ENCODE measurements around the gene USP30.

The USP30 gene

DNA sequence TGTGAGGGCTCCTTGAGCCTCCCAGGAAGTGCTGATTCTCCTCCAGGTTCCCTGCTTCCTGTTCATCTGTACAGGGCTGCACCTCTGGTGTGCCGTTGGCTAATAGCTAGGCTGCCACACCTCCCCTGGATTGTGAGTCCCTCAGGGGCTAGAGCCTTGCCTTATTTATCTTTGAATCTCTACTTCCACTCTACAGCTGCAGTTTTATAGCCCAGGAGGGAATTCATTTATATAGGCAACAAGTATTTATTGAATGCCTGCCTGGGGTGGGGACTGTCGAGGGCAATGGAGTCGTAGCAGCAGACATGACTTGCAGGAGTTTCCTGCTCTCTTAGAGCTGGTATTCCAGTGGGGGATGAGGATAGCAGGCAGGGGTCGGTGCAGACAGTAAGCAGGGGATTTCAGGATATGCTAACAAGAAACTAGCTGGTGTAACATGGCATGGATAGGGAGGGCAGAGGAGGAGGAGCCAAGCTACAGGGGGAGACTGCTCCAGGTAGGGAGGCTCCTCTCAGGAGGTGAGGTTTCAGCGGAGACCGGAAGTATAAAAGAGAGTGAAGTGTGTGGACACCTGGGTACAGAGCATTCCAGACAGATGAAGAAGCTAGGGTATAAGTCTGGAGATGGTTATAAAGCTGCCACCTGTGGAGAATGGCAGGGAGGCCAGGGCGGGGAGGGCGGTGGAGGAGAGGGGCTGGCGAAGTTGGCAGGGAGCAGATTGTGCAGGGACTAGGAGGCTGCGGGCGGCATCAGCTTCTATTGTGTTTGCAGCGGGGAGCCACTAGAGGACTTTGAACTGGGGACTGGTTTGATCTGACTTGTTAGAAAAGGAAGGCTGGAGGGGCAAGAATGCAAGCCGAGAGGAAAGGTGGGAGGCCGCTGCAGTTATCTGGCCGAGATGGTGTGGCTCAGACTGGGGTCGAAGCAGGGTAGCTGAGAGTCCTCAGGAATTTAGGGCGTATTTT lies 17.2 kb downstream of the USP30 start:
- ATAC-seq (ENCODE audit: low read depth): no peak
- DNase-seq (ENCODE audit: low spot score): no peak

DNA sequence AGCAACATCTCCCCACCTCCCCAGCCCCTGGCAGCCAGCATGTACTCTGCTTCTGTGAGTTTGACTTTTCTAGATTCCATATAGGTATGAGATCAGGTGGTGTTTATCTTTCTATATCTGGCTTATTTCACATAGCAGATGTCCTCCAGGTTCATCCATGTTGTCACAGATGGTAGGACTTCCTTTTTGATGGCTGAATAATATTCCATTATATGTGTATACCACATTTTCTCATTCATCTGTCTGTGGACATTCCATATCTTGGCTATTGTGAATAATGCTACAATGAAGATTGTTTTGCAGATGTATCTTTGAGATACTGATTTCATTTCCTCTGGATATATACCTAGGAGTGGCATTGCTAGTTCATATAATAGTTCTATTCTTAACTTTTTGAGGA lies 22.5 kb downstream of the USP30 start:
- no peaks in the 10 kb centered on the region for H3K4me1 ChIP-seq (ENCODE audit: insufficient read depth, poor library complexity, severe bottlenecking)
- H3K4me3 ChIP-seq (ENCODE audit: severe bottlenecking): no peak overlapping the region
- no peaks in the 10 kb centered on the region for H3K9me3 ChIP-seq (ENCODE audit: severe bottlenecking)
- ATAC-seq (ENCODE audit: low read depth) (no peak), DNase-seq (ENCODE audit: low spot score) (no peak)
- peaks cover 26% of the 10 kb centered on the region for H3K36me3 ChIP-seq (ENCODE audit: low read depth)
- no peak overlapping the region for H3K27ac ChIP-seq (ENCODE audit: poor library complexity, severe bottlenecking)
- H3K27me3 ChIP-seq (ENCODE audit: insufficient read depth, poor library complexity, severe bottlenecking): no peaks in the 10 kb centered on the region
- TF ChIP-seq, protein P1, sequence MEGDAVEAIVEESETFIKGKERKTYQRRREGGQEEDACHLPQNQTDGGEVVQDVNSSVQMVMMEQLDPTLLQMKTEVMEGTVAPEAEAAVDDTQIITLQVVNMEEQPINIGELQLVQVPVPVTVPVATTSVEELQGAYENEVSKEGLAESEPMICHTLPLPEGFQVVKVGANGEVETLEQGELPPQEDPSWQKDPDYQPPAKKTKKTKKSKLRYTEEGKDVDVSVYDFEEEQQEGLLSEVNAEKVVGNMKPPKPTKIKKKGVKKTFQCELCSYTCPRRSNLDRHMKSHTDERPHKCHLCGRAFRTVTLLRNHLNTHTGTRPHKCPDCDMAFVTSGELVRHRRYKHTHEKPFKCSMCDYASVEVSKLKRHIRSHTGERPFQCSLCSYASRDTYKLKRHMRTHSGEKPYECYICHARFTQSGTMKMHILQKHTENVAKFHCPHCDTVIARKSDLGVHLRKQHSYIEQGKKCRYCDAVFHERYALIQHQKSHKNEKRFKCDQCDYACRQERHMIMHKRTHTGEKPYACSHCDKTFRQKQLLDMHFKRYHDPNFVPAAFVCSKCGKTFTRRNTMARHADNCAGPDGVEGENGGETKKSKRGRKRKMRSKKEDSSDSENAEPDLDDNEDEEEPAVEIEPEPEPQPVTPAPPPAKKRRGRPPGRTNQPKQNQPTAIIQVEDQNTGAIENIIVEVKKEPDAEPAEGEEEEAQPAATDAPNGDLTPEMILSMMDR (IDR thresholded peaks at IDR 0.05; ENCODE audit: poor library complexity, severe bottlenecking): no peak

More for the DNA sequence above, 17.2 kb downstream of the USP30 start:
- Histone ChIP-seq H3K36me3 (ENCODE audit: low read depth) (peaks cover 29% of the 10 kb centered on the region), H3K4me1 (ENCODE audit: insufficient read depth, poor library complexity, severe bottlenecking) (no peaks in the 10 kb centered on the region), H3K27me3 (ENCODE audit: insufficient read depth, poor library complexity, severe bottlenecking) (no peaks in the 10 kb centered on the region), H3K4me3 (ENCODE audit: severe bottlenecking) (no peak overlapping the region), H3K27ac (ENCODE audit: poor library complexity, severe bottlenecking) (no peak overlapping the region), H3K9me3 (ENCODE audit: severe bottlenecking) (no peaks in the 10 kb centered on the region)
- TF ChIP-seq, protein P1 (IDR thresholded peaks at IDR 0.05; ENCODE audit: poor library complexity, severe bottlenecking): no peak

DNA sequence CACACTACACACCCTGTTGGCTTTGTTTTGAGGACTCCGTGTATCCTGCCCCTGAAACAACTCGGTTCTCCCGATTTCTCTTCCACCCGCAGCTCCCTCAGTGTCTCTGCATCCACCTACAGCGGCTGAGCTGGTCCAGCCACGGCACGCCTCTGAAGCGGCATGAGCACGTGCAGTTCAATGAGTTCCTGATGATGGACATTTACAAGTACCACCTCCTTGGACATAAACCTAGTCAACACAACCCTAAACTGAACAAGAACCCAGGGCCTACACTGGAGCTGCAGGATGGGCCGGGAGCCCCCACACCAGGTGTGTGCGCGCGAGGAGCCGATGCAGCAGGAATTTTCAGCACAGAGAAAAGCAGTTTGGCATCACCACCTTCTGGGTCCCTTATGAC lies 30.4 kb downstream of the USP30 start:
- no peak for DNase-seq (ENCODE audit: low spot score)
- ATAC-seq (ENCODE audit: low read depth): no peak
- H3K27ac ChIP-seq (ENCODE audit: poor library complexity, severe bottlenecking): no peak overlapping the region
- H3K9me3 ChIP-seq (ENCODE audit: severe bottlenecking): no peaks in the 10 kb centered on the region
- peaks cover 35% of the 10 kb centered on the region for H3K36me3 ChIP-seq (ENCODE audit: low read depth)
- TF ChIP-seq, protein P1 (IDR thresholded peaks at IDR 0.05; ENCODE audit: poor library complexity, severe bottlenecking): no peak
- H3K27me3 ChIP-seq (ENCODE audit: insufficient read depth, poor library complexity, severe bottlenecking): no peaks in the 10 kb centered on the region
- no peaks in the 10 kb centered on the region for H3K4me1 ChIP-seq (ENCODE audit: insufficient read depth, poor library complexity, severe bottlenecking)
- H3K4me3 ChIP-seq (ENCODE audit: severe bottlenecking): no peak overlapping the region

DNA sequence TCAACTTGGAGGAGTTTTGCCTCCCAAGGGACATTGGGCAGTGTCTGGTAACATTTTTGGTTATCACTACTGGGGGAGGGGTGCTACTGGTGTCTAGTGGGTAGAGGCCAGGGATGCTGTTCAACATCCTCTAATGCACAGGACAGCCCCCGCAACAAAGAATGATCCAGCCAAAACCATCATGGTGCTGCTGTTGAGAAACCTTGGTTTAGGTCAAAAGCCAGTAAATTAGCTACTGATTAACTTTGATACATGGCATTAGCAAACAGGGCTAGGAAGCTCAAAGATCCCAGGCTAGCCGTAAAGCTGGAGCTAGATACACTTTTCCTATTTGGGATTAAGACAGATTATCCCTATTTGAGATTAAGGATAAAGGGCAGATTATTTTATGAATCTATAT lies 32.0 kb downstream of the USP30 start:
- H3K4me1 ChIP-seq (ENCODE audit: insufficient read depth, poor library complexity, severe bottlenecking): peaks cover 2% of the 10 kb centered on the region
- TF ChIP-seq, protein P1 (IDR thresholded peaks at IDR 0.05; ENCODE audit: poor library complexity, severe bottlenecking): no peak
- DNase-seq (ENCODE audit: low spot score) (no peak), ATAC-seq (ENCODE audit: low read depth) (no peak)
- no peak overlapping the region for H3K4me3 ChIP-seq (ENCODE audit: severe bottlenecking)
- peaks cover 51% of the 10 kb centered on the region for H3K36me3 ChIP-seq (ENCODE audit: low read depth)
- H3K27ac ChIP-seq (ENCODE audit: poor library complexity, severe bottlenecking): no peak overlapping the region
- H3K27me3 ChIP-seq (ENCODE audit: insufficient read depth, poor library complexity, severe bottlenecking): no peaks in the 10 kb centered on the region
- no peaks in the 10 kb centered on the region for H3K9me3 ChIP-seq (ENCODE audit: severe bottlenecking)

DNA sequence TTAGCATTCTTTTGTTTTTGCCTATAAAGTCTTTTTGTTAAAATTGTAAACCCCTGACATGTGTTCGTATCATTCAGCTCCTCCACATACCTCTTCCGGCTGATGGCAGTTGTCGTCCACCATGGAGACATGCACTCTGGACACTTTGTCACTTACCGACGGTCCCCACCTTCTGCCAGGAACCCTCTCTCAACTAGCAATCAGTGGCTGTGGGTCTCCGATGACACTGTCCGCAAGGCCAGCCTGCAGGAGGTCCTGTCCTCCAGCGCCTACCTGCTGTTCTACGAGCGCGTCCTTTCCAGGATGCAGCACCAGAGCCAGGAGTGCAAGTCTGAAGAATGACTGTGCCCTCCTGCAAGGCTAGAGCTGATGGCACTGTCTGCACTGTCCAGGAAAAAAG lies 33.2 kb downstream of the USP30 start:
- H3K27ac ChIP-seq (ENCODE audit: poor library complexity, severe bottlenecking): no peak overlapping the region
- TF ChIP-seq, protein P1 (IDR thresholded peaks at IDR 0.05; ENCODE audit: poor library complexity, severe bottlenecking): no peak
- H3K4me1 ChIP-seq (ENCODE audit: insufficient read depth, poor library complexity, severe bottlenecking): peaks cover 2% of the 10 kb centered on the region
- no peak for DNase-seq (ENCODE audit: low spot score)
- ATAC-seq (ENCODE audit: low read depth): no peak
- no peak overlapping the region for H3K4me3 ChIP-seq (ENCODE audit: severe bottlenecking)
- no peaks in the 10 kb centered on the region for H3K9me3 ChIP-seq (ENCODE audit: severe bottlenecking)
- no peaks in the 10 kb centered on the region for H3K27me3 ChIP-seq (ENCODE audit: insufficient read depth, poor library complexity, severe bottlenecking)
- peaks cover 62% of the 10 kb centered on the region for H3K36me3 ChIP-seq (ENCODE audit: low read depth)
